DOHH2 (cell line): ENCODE data around the gene NKX3-2.

ENCODE experiments used
- H3F3A ChIP-seq: fragments of 200-600 bp; sonication (generic), shearing (Covaris generic); 2 replicates; pipeline ENCODE4 v1.6.0; 2016; ENCODE audit warnings: antibody characterized with exemption, mild to moderate bottlenecking; ENCODE audit not compliant: control insufficient read depth, insufficient read depth
- H3K27ac ChIP-seq: fragments of 200-600 bp; sonication (generic); 2 replicates; pipeline ENCODE4 v1.5.1; 2014; ENCODE audit warnings: low read depth, mild to moderate bottlenecking, low read length, moderate library complexity
- H3K27me3 ChIP-seq: fragments of 200-600 bp; sonication (generic); 2 replicates; pipeline ENCODE4 v1.6.1; 2014; ENCODE audit warnings: mild to moderate bottlenecking, low read length, mixed read lengths; ENCODE audit not compliant: control insufficient read depth
- H3K36me3 ChIP-seq: fragments of 200-600 bp; sonication (generic); 2 replicates; pipeline ENCODE4 v1.6.1; 2014; ENCODE audit warnings: mild to moderate bottlenecking, low read length, moderate library complexity, mixed read lengths; ENCODE audit not compliant: control insufficient read depth
- H3K4me1 ChIP-seq: fragments of 200-600 bp; sonication (generic); 2 replicates; pipeline ENCODE4 v1.6.1; 2014; ENCODE audit warnings: mild to moderate bottlenecking, low read length, mixed read lengths; ENCODE audit not compliant: control insufficient read depth
- H3K4me2 ChIP-seq: fragments of 200-600 bp; sonication (generic); 2 replicates; pipeline ENCODE4 v1.6.0; 2014; ENCODE audit warnings: mild to moderate bottlenecking, low read length, moderate library complexity
- H3K4me3 ChIP-seq: fragments of 200-600 bp; sonication (generic); 2 replicates; pipeline ENCODE4 v1.5.1; 2014; ENCODE audit warnings: mild to moderate bottlenecking, low read length, mixed read lengths
- H3K79me2 ChIP-seq: fragments of 200-600 bp; sonication (generic); 2 replicates; pipeline ENCODE4 v1.6.1; 2014; ENCODE audit warnings: mild to moderate bottlenecking, low read length, mixed read lengths; ENCODE audit not compliant: control insufficient read depth
- H3K9me2 ChIP-seq: fragments of 200-600 bp; sonication (generic); replicated peaks from 2 replicates; pipeline ENCODE4 v1.6.1; 2014; ENCODE audit warnings: mild to moderate bottlenecking, low read length, mixed read lengths; ENCODE audit not compliant: control insufficient read depth
- H3K9me3 ChIP-seq: fragments of 200-600 bp; sonication (generic); 2 replicates; pipeline ENCODE4 v1.6.1; 2014; ENCODE audit warnings: antibody characterized with exemption, low read length, mixed read lengths; ENCODE audit not compliant: control insufficient read depth, insufficient read depth
- H4K20me1 ChIP-seq: fragments of 200-600 bp; sonication (generic); 2 replicates; pipeline ENCODE4 v1.6.0; 2014; ENCODE audit warnings: low read depth, mild to moderate bottlenecking, antibody characterized with exemption, low read length, moderate library complexity; ENCODE audit not compliant: control insufficient read depth, insufficient read depth
- CTCF ChIP-seq: fragments of 200-600 bp; sonication (generic); IDR thresholded peaks from one replicate; pipeline ENCODE4 v1.5.1; 2014; ENCODE audit warnings: antibody characterized with exemption, mild to moderate bottlenecking, low read depth, low read length; ENCODE audit not compliant: poor library complexity, severe bottlenecking
- EZH2phosphoT487 ChIP-seq: fragments of 200-600 bp; sonication (generic); IDR thresholded peaks from 2 replicates; pipeline ENCODE4 v1.6.1; 2017; ENCODE audit warnings: borderline replicate concordance, mild to moderate bottlenecking, antibody characterized with exemption, low read length, moderate library complexity, mixed read lengths

Gene NKX3-2

GRCh38 chr4:13559413-13559812 lies 15.1 kb upstream of the NKX3-2 start:
- H3K9me2 ChIP-seq: no peaks in the 10 kb centered on the region
- H3K9me3 ChIP-seq: no peaks in the 10 kb centered on the region
- no peaks in the 10 kb centered on the region for H3K27me3 ChIP-seq
- H3K27ac ChIP-seq: no peak overlapping the region
- H4K20me1 ChIP-seq: no peaks in the 10 kb centered on the region
- no peaks in the 10 kb centered on the region for H3K4me1 ChIP-seq
- H3K79me2 ChIP-seq: no peaks in the 10 kb centered on the region
- no peak overlapping the region for H3K4me3 ChIP-seq
- no peaks in the 10 kb centered on the region for H3K36me3 ChIP-seq
- H3F3A ChIP-seq: no peaks in the 10 kb centered on the region
- TF ChIP-seq CTCF: no peak
- no peak for TF ChIP-seq EZH2phosphoT487
- H3K4me2 ChIP-seq: no peak overlapping the region

- Histone ChIP-seq H3K4me3 (no peak overlapping the region), H3K79me2 (no peaks in the 10 kb centered on the region), H3K4me2 (no peak overlapping the region), H3F3A (no peaks in the 10 kb centered on the region), H3K36me3 (no peaks in the 10 kb centered on the region), H3K9me2 (no peaks in the 10 kb centered on the region), H4K20me1 (no peaks in the 10 kb centered on the region), H3K4me1 (no peaks in the 10 kb centered on the region), H3K9me3 (no peaks in the 10 kb centered on the region), H3K27ac (no peak overlapping the region), H3K27me3 (no peaks in the 10 kb centered on the region)
- TF ChIP-seq EZH2phosphoT487: no peak
- TF ChIP-seq CTCF: no peak
Observed at GRCh38 chr4:13558881-13559280, 14.6 kb upstream of the NKX3-2 start.

- Histone ChIP-seq H4K20me1 (no peaks in the 10 kb centered on the region), H3K9me3 (no peaks in the 10 kb centered on the region), H3K4me3 (no peak overlapping the region), H3F3A (no peaks in the 10 kb centered on the region), H3K27me3 (peaks cover 6% of the 10 kb centered on the region), H3K79me2 (no peaks in the 10 kb centered on the region), H3K36me3 (no peaks in the 10 kb centered on the region), H3K4me2 (no peak overlapping the region), H3K4me1 (no peaks in the 10 kb centered on the region), H3K27ac (no peak overlapping the region), H3K9me2 (no peaks in the 10 kb centered on the region)
- TF ChIP-seq EZH2phosphoT487 (no peak), CTCF (no peak)
Observed at GRCh38 chr4:13555325-13555724, 11.0 kb upstream of the NKX3-2 start.

GRCh38 chr4:13553081-13553480 lies 8.8 kb upstream of the NKX3-2 start:
- Histone ChIP-seq H3K9me3 (no peaks in the 10 kb centered on the region), H4K20me1 (no peaks in the 10 kb centered on the region), H3K4me3 (no peak overlapping the region), H3K4me1 (peaks cover 6% of the 10 kb centered on the region), H3K79me2 (no peaks in the 10 kb centered on the region), H3K27ac (no peak overlapping the region), H3K27me3 (peaks cover 10% of the 10 kb centered on the region), H3K9me2 (no peaks in the 10 kb centered on the region), H3K36me3 (no peaks in the 10 kb centered on the region), H3F3A (peaks cover 6% of the 10 kb centered on the region), H3K4me2 (no peak overlapping the region)
- TF ChIP-seq EZH2phosphoT487 (no peak), CTCF (no peak)
